GM21526 (cell line): ENCODE data around the gene WDR12.
"Not testable (repeated sequence)": the region's sequence is repeated elsewhere in the genome, so short reads cannot be mapped to it uniquely, and the experiment has no call there.

Experiments
- ATAC-seq: cut with Tn5 transposase; IDR thresholded peaks from one replicate; pipeline ENCODE4 v1.9.1; 2021; ENCODE audit warnings: moderate library complexity; ENCODE audit not compliant: unreplicated experiment, low FRiP score

The WDR12 gene

GRCh38 chr2:202905507-202905906 is 6.0 kb downstream of the WDR12 start:
- ATAC-seq: not testable (repeated sequence)

- no peak for ATAC-seq
Observed at GRCh38 chr2:202885190-202885589, 26.3 kb downstream of the WDR12 start.

GRCh38 chr2:202883987-202884675 is 27.3 kb downstream of the WDR12 start:
- ATAC-seq: no peak

GRCh38 chr2:202881570-202881969 is 29.9 kb downstream of the WDR12 start:
- no peak for ATAC-seq

GRCh38 chr2:202877699-202878098 is 33.8 kb downstream of the WDR12 start:
- ATAC-seq: no peak

- ATAC-seq: peak; percentile 58
Observed at GRCh38 chr2:202871300-202872141, 40.0 kb downstream of the WDR12 start, which contains the start of gene ICA1L. Gene ICA1L (minus strand): TSS chr2:202871766. CDS start chr2:202829009, 42,757 bp downstream.

GRCh38 chr2:202870431-202871299 is 40.8 kb downstream of the WDR12 start:
- peak; percentile 77 for ATAC-seq

- no peak for ATAC-seq
Observed at GRCh38 chr2:202861987-202862386, 49.5 kb downstream of the WDR12 start.

- ATAC-seq: no peak
Observed at GRCh38 chr2:202858601-202859000, 52.9 kb downstream of the WDR12 start.

GRCh38 chr2:202849343-202849742 is 62.1 kb downstream of the WDR12 start:
- not testable (repeated sequence) for ATAC-seq

- ATAC-seq: no peak
Observed at GRCh38 chr2:202848813-202849212, 62.7 kb downstream of the WDR12 start.

- no peak for ATAC-seq
Observed at GRCh38 chr2:202847693-202848524, 63.6 kb downstream of the WDR12 start.

GRCh38 chr2:202844656-202845055 is 66.8 kb downstream of the WDR12 start:
- ATAC-seq: no peak

- no peak for ATAC-seq
Observed at GRCh38 chr2:202842690-202843089, 68.8 kb downstream of the WDR12 start.

GRCh38 chr2:202841090-202841867 is 70.2 kb downstream of the WDR12 start:
- ATAC-seq: no peak

- ATAC-seq: no peak
Observed at GRCh38 chr2:202831242-202832220, 79.9 kb downstream of the WDR12 start.

- ATAC-seq: no peak
Observed at GRCh38 chr2:202824901-202825300, 86.6 kb downstream of the WDR12 start.
